Spleen (tissue), 7 donors: ENCODE data around the gene OR4M2.
"Not testable (repeated sequence)": the region's sequence is repeated elsewhere in the genome, so short reads cannot be mapped to it uniquely, and the experiment has no call there.

Experiments used
- POLR2AphosphoS5 ChIP-seq, 3 donors: sonication (generic); formaldehyde crosslinking; IDR thresholded peaks; one replicate each; pipeline ENCODE4 v1.5.1; 2017; ENCODE audit warnings: antibody characterized with exemption in 3 of 3
- TF ChIP-seq, protein P1 (sequence below), 11 experiments: fragments of 200-600 bp in 7 of 11; fragments of 450-650 bp in 4 of 11; sonication (generic) in 4 of 11; IDR thresholded peaks in 8 of 11; conservative IDR thresholded peaks in 3 of 11; 1 replicate in 7 of 11; 2 replicates in 4 of 11; pipeline versions ENCODE4 v1.4.0 to v1.8.0; 2016 to 2021; ENCODE audit warnings: antibody characterized with exemption in 11 of 11, inconsistent platforms in 4 of 11, mild to moderate bottlenecking in 1 of 11
- donor health status: DM: no; HTN: no; CAD: no; lungs with moderate emphysema.
- donor health status: DM: no; HTN: no; CAD: no.
- donor health status: DM: no; HTN: no; CAD: no.

DNA sequence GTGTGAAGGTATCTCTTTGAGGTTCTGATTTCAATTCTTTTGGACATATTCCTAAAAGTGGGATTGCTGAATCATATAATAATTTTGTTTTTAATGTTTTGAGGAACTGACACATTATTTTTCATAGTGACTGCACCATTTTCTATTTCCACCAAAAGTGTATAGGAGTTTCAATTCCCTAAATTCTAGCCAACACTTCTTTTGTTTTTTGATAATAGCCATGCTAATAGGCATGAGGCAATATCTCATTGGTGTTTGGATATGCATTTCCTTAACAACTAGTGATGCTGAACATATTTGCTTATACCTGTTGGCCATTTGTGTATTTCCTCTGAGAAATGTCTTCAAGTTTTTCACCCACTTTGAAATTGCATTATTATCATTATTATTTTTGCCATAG lies 11.1 kb upstream of the OR4M2 start:
- not testable (repeated sequence) for TF ChIP-seq POLR2AphosphoS5 (IDR thresholded peaks at IDR 0.05)
- TF ChIP-seq, protein P1, sequence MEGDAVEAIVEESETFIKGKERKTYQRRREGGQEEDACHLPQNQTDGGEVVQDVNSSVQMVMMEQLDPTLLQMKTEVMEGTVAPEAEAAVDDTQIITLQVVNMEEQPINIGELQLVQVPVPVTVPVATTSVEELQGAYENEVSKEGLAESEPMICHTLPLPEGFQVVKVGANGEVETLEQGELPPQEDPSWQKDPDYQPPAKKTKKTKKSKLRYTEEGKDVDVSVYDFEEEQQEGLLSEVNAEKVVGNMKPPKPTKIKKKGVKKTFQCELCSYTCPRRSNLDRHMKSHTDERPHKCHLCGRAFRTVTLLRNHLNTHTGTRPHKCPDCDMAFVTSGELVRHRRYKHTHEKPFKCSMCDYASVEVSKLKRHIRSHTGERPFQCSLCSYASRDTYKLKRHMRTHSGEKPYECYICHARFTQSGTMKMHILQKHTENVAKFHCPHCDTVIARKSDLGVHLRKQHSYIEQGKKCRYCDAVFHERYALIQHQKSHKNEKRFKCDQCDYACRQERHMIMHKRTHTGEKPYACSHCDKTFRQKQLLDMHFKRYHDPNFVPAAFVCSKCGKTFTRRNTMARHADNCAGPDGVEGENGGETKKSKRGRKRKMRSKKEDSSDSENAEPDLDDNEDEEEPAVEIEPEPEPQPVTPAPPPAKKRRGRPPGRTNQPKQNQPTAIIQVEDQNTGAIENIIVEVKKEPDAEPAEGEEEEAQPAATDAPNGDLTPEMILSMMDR (IDR thresholded peaks at IDR 0.05 in 8 of 11, conservative IDR thresholded peaks at IDR 0.05 in 3 of 11): not testable (repeated sequence)
